B cell (primary cell): ENCODE results near the gene CD72. TPM values are rescaled to one million over a fixed set of nuclear protein-coding genes. Genes with fewer than 3 reads are reported as not detected.

ENCODE experiments used
- ATAC-seq: fragments of 200-7000 bp; cut with Tn5 transposase; one replicate; pipeline ENCODE4 v1.10.0; 2021; ENCODE audit warnings: low read depth, mild to moderate bottlenecking, moderate number of reproducible peaks, moderate library complexity
- CTCF ChIA-PET: fragments of 350-600 bp; sonication (Branson Sonifier 250); formaldehyde crosslinking; loops from one replicate; lab custom pipeline; 2021; ENCODE audit warnings: antibody characterized with exemption, inconsistent platforms; lab: Charles Lee
- POLR2A ChIA-PET: fragments of 350-600 bp; sonication (Branson Sonifier 250); formaldehyde crosslinking; loops from one replicate; lab custom pipeline; 2021; ENCODE audit warnings: antibody characterized with exemption; lab: Charles Lee
- DNase-seq: peaks from one replicate; pipeline ENCODE4 v3.0.0; 2013
- H2AFZ ChIP-seq: 2 replicates; pipeline ENCODE4 v1.6.1; 2012; ENCODE audit warnings: mild to moderate bottlenecking, low read depth, low read length; ENCODE audit not compliant: insufficient read depth, poor library complexity, severe bottlenecking
- H3K27ac ChIP-seq, 2 donors: 1 replicate in 1 of 2; 2 replicates in 1 of 2; pipeline ENCODE4 v1.5.1; 2012 to 2013; ENCODE audit warnings: low read length in 2 of 2, mild to moderate bottlenecking in 2 of 2, moderate library complexity in 1 of 2
- H3K27me3 ChIP-seq, 4 experiments: fragments of 200-600 bp in 1 of 4; sonication (generic) in 1 of 4; replicated peaks in 1 of 4; 1 replicate in 2 of 4; 2 replicates in 2 of 4; pipeline versions ENCODE4 v1.6.1 to v1.7.0; 2013 to 2016; ENCODE audit warnings: low read length in 3 of 4, mild to moderate bottlenecking in 2 of 4, mixed read lengths in 1 of 4, moderate library complexity in 1 of 4; ENCODE audit not compliant: insufficient read depth in 4 of 4, control insufficient read depth in 3 of 4; ENCODE audit errors: control extremely low read depth in 1 of 4
- H3K36me3 ChIP-seq, 2 experiments: replicated peaks in 1 of 2; 1 replicate in 1 of 2; 2 replicates in 1 of 2; pipeline versions ENCODE4 v1.6.1 to v1.7.1; 2013; ENCODE audit warnings: low read length in 1 of 2; ENCODE audit not compliant: insufficient read depth in 2 of 2, control insufficient read depth in 1 of 2; ENCODE audit errors: control extremely low read depth in 1 of 2, extremely low read depth in 1 of 2
- H3K4me1 ChIP-seq, 2 donors: fragments of 200-600 bp in 1 of 2; sonication (generic) in 1 of 2; 1 replicate in 1 of 2; 2 replicates in 1 of 2; pipeline versions ENCODE4 v1.5.1 to v1.6.1; 2013 to 2017; ENCODE audit warnings: low read length in 2 of 2; ENCODE audit not compliant: control insufficient read depth in 2 of 2, insufficient read depth in 2 of 2
- H3K4me2 ChIP-seq: replicated peaks from 2 replicates; pipeline ENCODE3; 2012; ENCODE audit warnings: mild to moderate bottlenecking, low read depth, low read length; ENCODE audit not compliant: poor library complexity, severe bottlenecking
- H3K4me3 ChIP-seq, 5 experiments: fragments of 200-600 bp in 1 of 5; sonication (generic) in 1 of 5; 1 replicate in 3 of 5; 2 replicates in 2 of 5; pipeline versions ENCODE4 v1.5.1 to v1.7.0; 2011 to 2016; ENCODE audit warnings: low read length in 4 of 5, mild to moderate bottlenecking in 4 of 5, low read depth in 2 of 5, control low read depth in 1 of 5, moderate library complexity in 1 of 5; ENCODE audit not compliant: insufficient read depth in 1 of 5; ENCODE audit errors: control extremely low read depth in 1 of 5, extremely low read depth in 1 of 5
- H3K79me2 ChIP-seq: fragments of 200-600 bp; sonication (generic); one replicate; pipeline ENCODE4 v1.6.0; 2016; ENCODE audit warnings: low read length; ENCODE audit not compliant: control insufficient read depth, insufficient read depth
- H3K9ac ChIP-seq: fragments of 200-600 bp; sonication (generic); 2 replicates; pipeline ENCODE4 v1.6.1; 2017; ENCODE audit warnings: mild to moderate bottlenecking, low read length, moderate library complexity
- H3K9me3 ChIP-seq, 3 donors: one replicate each; pipeline versions ENCODE4 v1.6.1 to v1.7.1; 2013; ENCODE audit warnings: low read length in 2 of 3; ENCODE audit not compliant: control insufficient read depth in 2 of 3, insufficient read depth in 1 of 3; ENCODE audit errors: control extremely low read depth in 1 of 3
- H4K20me1 ChIP-seq: 2 replicates; pipeline ENCODE4 v1.6.0; 2012; ENCODE audit warnings: mild to moderate bottlenecking, low read length; ENCODE audit not compliant: insufficient read depth, control insufficient read depth, poor library complexity, severe bottlenecking
- H3K27ac Mint-ChIP-seq: one replicate; pipeline ENCODE4 v1.8.0; 2021; ENCODE audit warnings: mixed read lengths
- H3K27me3 Mint-ChIP-seq: one replicate; pipeline ENCODE4 v1.8.0; 2021; ENCODE audit warnings: mixed read lengths
- H3K4me1 Mint-ChIP-seq: one replicate; pipeline ENCODE4 v1.8.0; 2021; ENCODE audit warnings: mixed read lengths
- H3K4me3 Mint-ChIP-seq: one replicate; pipeline ENCODE4 v1.8.0; 2021; ENCODE audit warnings: mixed read lengths
- H3K9me3 Mint-ChIP-seq: one replicate; pipeline ENCODE4 v1.8.0; 2022; ENCODE audit warnings: mixed read lengths; ENCODE audit not compliant: insufficient read depth
- EZH2 ChIP-seq: IDR thresholded peaks from 2 replicates; pipeline ENCODE4 v1.6.1; 2012; ENCODE audit warnings: borderline replicate concordance, low read depth, mild to moderate bottlenecking, moderate library complexity, low read length; ENCODE audit not compliant: insufficient read depth, poor library complexity, severe bottlenecking
- WGBS: methylation state at CpG from one replicate; pipeline ENCODE4 v1.1.5; 2013; ENCODE audit warnings: missing lambda C conversion rate; ENCODE audit not compliant: insufficient coverage; 5-methylcytosine and 5-hydroxymethylcytosine counted together
- intact Hi-C: fragments of 100-400 bp; cut with micrococcal nuclease; formaldehyde crosslinking; loops from one replicate; pipeline ENCODE4 v1.10.0; 2022
- polyA plus RNA-seq: library from polyadenylated mRNA; depleted of rRNA; stranded (reverse); fragments of >200 nt; gene quantifications from 2 replicates; pipeline ENCODE4 v1.2.3, GENCODE V29; 2012
- total RNA-seq, 2 donors: library from RNA; stranded (reverse); fragments of 120-200 nt in 1 of 2; gene quantifications; 1 replicate in 1 of 2; 2 replicates in 1 of 2; pipeline versions ENCODE4 v1.2.3 to v1.2.4, GENCODE V29; 2013 to 2022
- TF ChIP-seq, protein P1 (sequence below): fragments of 200-600 bp; IDR thresholded peaks from one replicate; pipeline ENCODE4 v1.8.0; 2022; ENCODE audit warnings: antibody characterized with exemption, mild to moderate bottlenecking

The CD72 gene
- total and polyA plus RNA-seq, 2 donors (not counting 1 experiment from before 2014, with no cell fraction given): 94.6 to 436 TPM

DNA sequence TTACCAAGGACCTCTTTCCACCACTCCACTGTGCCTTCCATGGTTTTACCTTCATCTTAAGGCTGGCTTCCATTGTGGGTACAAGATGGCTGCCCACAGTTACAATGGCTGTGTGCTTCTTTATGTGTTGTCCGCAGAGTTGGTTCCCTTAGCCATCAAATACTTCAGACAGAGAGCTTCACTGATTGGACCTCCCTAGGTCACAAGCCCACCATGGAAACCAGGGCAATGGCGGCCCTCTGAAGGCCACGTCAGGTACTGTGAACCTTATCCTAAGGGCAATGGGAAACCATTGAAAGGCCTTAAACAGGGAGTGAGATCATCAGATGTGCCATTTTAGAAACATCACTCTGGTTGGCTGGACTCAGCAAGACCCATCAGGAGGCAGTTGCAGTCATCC lies 49.7 kb upstream of the CD72 start:
- Histone ChIP-seq H2AFZ (no peak overlapping the region), H3K79me2 (no peaks in the 10 kb centered on the region), H3K9me3 (no peaks in the 10 kb centered on the region), H3K4me3 (no peak overlapping the region), H3K27ac (no peak overlapping the region), H3K36me3 (no peaks in the 10 kb centered on the region), H3K4me2 (no peak overlapping the region), H3K4me1 (peaks cover 18 to 26% of the 10 kb centered on the region in 2 donors), H3K9ac (no peak overlapping the region), H3K27me3 (no peaks in the 10 kb centered on the region), H4K20me1 (no peaks in the 10 kb centered on the region)
- intact Hi-C loops: no loop called here
- ATAC-seq (no peak), DNase-seq (no peak)
- ChIA-PET CTCF (interaction anchor here (1.1 to 15.0 kb wide), 2 partner anchors 21 to 30 kb away, joined by 3 to 140 read pairs; no protein-coding TSS in a partner anchor), POLR2A (interaction anchor here (0.9 kb wide), 1 partner anchor 10 kb away, joined by 3 read pairs; the partner anchor contains the start of genes CCDC107 and RMRP)
- TF ChIP-seq EZH2: no peak
- TF ChIP-seq, protein P1, sequence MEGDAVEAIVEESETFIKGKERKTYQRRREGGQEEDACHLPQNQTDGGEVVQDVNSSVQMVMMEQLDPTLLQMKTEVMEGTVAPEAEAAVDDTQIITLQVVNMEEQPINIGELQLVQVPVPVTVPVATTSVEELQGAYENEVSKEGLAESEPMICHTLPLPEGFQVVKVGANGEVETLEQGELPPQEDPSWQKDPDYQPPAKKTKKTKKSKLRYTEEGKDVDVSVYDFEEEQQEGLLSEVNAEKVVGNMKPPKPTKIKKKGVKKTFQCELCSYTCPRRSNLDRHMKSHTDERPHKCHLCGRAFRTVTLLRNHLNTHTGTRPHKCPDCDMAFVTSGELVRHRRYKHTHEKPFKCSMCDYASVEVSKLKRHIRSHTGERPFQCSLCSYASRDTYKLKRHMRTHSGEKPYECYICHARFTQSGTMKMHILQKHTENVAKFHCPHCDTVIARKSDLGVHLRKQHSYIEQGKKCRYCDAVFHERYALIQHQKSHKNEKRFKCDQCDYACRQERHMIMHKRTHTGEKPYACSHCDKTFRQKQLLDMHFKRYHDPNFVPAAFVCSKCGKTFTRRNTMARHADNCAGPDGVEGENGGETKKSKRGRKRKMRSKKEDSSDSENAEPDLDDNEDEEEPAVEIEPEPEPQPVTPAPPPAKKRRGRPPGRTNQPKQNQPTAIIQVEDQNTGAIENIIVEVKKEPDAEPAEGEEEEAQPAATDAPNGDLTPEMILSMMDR: no peak
- 100% methylated on average over 3 of the region's 3 CpGs for whole genome bisulfite sequencing
- Mint-ChIP-seq H3K4me3 (no peak overlapping the region), H3K9me3 (no peaks in the 10 kb centered on the region), H3K27me3 (no peaks in the 10 kb centered on the region), H3K4me1 (peaks cover 31% of the 10 kb centered on the region), H3K27ac (no peak overlapping the region)

GRCh38 chr9:35666549-35666948 lies 48.3 kb upstream of the CD72 start:
- no peaks in the 10 kb centered on the region for H3K9me3 Mint-ChIP-seq
- H3K9ac ChIP-seq: no peak overlapping the region
- intact Hi-C loops: no loop called here
- H3K27me3 ChIP-seq: no peaks in the 10 kb centered on the region
- peaks cover 31 to 39% of the 10 kb centered on the region in 2 donors for H3K4me1 ChIP-seq
- no peaks in the 10 kb centered on the region for H4K20me1 ChIP-seq
- H3K36me3 ChIP-seq: no peaks in the 10 kb centered on the region
- peak overlapping the region; percentile 44 for H3K4me3 Mint-ChIP-seq
- H3K27me3 Mint-ChIP-seq: no peaks in the 10 kb centered on the region
- ATAC-seq (peak; percentile 31), DNase-seq (peak; percentile 60)
- 0% methylated on average over 2 of the region's 5 CpGs for WGBS
- peak overlapping the region; percentile 62 for H3K27ac Mint-ChIP-seq
- H3K4me3 ChIP-seq: no peak overlapping the region
- peak overlapping the region; percentile 13 for H3K4me2 ChIP-seq
- ChIA-PET POLR2A (interaction anchor here (0.7 kb wide), 1 partner anchor 23 kb away, joined by 4 read pairs; no protein-coding TSS in a partner anchor), CTCF (interaction anchor here (0.8 to 15.0 kb wide), 6 partner anchors 8 to 63 kb away, joined by 3 to 268 read pairs (median 72); partner anchors contain the start of genes CD72 and SIT1)
- no peaks in the 10 kb centered on the region for H3K79me2 ChIP-seq
- no peaks in the 10 kb centered on the region for H3K9me3 ChIP-seq
- no peak overlapping the region for H3K27ac ChIP-seq
- peaks cover 45% of the 10 kb centered on the region for H3K4me1 Mint-ChIP-seq
- no peak for TF ChIP-seq EZH2
- TF ChIP-seq, protein P1: no peak
- no peak overlapping the region for H2AFZ ChIP-seq
